ENCODE results near the gene CDC42BPB.

DNA sequence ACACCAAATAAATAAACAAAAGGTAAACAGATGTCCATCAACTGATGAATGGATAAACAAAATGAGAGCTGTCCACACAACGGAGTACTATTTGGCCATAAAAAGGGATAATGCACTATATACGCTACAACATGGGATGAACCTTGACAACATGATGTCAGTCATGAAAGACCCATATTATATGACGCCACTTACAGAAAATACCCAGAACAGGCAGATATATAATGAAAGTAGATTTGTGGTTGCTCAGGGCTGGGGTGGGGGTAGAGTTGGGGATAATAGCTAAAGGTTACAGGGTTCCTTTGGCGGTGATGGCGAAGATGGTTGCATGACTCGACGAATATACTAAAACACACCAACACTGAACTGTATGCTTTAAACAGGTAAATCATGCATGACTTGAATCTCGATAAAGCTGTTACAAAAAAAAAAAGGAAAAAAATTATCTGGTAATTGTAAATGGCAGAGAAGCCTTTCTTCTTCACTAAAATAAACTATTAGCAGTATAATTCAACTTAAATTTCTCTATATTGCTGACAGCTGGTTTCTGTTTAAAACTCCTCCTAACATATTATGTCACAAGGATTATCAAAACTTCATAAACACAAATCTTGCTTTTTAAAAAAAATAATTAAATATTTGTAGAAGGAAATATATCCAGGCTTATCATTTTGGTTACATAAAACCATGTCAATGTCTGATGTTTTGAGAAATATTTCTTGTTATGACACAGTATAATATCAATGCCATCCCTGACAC lies 13.9 kb downstream of the CDC42BPB start:
- TF ChIP-seq, protein P1, sequence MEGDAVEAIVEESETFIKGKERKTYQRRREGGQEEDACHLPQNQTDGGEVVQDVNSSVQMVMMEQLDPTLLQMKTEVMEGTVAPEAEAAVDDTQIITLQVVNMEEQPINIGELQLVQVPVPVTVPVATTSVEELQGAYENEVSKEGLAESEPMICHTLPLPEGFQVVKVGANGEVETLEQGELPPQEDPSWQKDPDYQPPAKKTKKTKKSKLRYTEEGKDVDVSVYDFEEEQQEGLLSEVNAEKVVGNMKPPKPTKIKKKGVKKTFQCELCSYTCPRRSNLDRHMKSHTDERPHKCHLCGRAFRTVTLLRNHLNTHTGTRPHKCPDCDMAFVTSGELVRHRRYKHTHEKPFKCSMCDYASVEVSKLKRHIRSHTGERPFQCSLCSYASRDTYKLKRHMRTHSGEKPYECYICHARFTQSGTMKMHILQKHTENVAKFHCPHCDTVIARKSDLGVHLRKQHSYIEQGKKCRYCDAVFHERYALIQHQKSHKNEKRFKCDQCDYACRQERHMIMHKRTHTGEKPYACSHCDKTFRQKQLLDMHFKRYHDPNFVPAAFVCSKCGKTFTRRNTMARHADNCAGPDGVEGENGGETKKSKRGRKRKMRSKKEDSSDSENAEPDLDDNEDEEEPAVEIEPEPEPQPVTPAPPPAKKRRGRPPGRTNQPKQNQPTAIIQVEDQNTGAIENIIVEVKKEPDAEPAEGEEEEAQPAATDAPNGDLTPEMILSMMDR (IDR thresholded peaks at IDR 0.05; ENCODE audit: low read depth, low read length) = no peak
- TF ChIP-seq EZH2phosphoT487 (IDR thresholded peaks at IDR 0.05; ENCODE audit: low read depth) = no peak

All from OCI-LY3 (cell line).